Body of pancreas (tissue), 4 donors: ENCODE results near the gene IFNGR2. TPM values are rescaled to one million over a fixed set of nuclear protein-coding genes. Genes with fewer than 3 reads are reported as not detected.

Source experiments
- ATAC-seq: fragments of 150-250 bp; one replicate; pipeline ENCODE4 v1.9.1; 2016
- DNase-seq, 4 donors: peaks; one replicate each; pipeline ENCODE4 v3.0.0-alpha.2; 2019
- H3K27ac ChIP-seq, 4 donors: fragments of 200-600 bp; sonication (generic); 1 replicate in 3 of 4; 2 replicates in 1 of 4; pipeline versions ENCODE4 v1.5.1 to v1.6.1; 2016 to 2019; ENCODE audit warnings: mild to moderate bottlenecking in 1 of 4, mixed read lengths in 1 of 4, moderate library complexity in 1 of 4
- H3K27me3 ChIP-seq, 2 donors: fragments of 200-600 bp; sonication (generic); one replicate each; pipeline ENCODE4 v1.6.0; 2016; ENCODE audit warnings: mild to moderate bottlenecking in 1 of 2
- H3K36me3 ChIP-seq, 2 donors: fragments of 200-600 bp; sonication (generic); replicated peaks in 1 of 2; 2 replicates each; pipeline ENCODE4 v1.5.1; 2016; ENCODE audit warnings: low read depth in 2 of 2; ENCODE audit not compliant: insufficient read depth in 1 of 2
- H3K4me1 ChIP-seq: fragments of 200-600 bp; sonication (generic); one replicate; pipeline ENCODE4 v1.6.0; 2016
- H3K4me3 ChIP-seq, 2 donors: fragments of 200-600 bp; sonication (generic); 1 replicate in 1 of 2; 2 replicates in 1 of 2; pipeline ENCODE4 v1.5.1; 2016 to 2019
- H3K9me3 ChIP-seq, 3 donors: fragments of 200-600 bp; sonication (generic); 1 replicate in 2 of 3; 2 replicates in 1 of 3; pipeline ENCODE4 v1.5.1; 2016
- CTCF ChIP-seq, 7 experiments: fragments of 450-650 bp in 4 of 7; fragments of 200-600 bp in 3 of 7; sonication (generic) in 3 of 7; IDR thresholded peaks; one replicate each; pipeline ENCODE4 v1.5.1; 2016 to 2019; ENCODE audit warnings: antibody characterized with exemption in 7 of 7
- POLR2A ChIP-seq, 3 donors: fragments of 450-650 bp; IDR thresholded peaks; one replicate each; pipeline ENCODE4 v1.6.1; 2016; ENCODE audit warnings: antibody characterized with exemption in 3 of 3, mild to moderate bottlenecking in 2 of 3
- WGBS, 2 donors: methylation state at CpG; one replicate each; pipeline ENCODE4 v1.1.5; 2017; 5-methylcytosine and 5-hydroxymethylcytosine counted together
- intact Hi-C: fragments of 100-400 bp; cut with DNase I; formaldehyde crosslinking; loops from one replicate; pipeline ENCODE4 v1.15.1; 2023
- total RNA-seq, 2 donors: library from RNA; depleted of rRNA; stranded (reverse); fragments of >200 nt; gene quantifications; one replicate each; pipeline ENCODE4 v1.1.0, GENCODE V29; 2016

The IFNGR2 gene
- total RNA-seq: 10 to 100 TPM; 30.4 to 32.3 TPM

- no peaks in the 10 kb centered on the region for H3K9me3 ChIP-seq
- 0% methylated on average over 45 of the region's 89 CpGs; no CpG with 5 or more reads in 1 of the 2 donors for WGBS, 2 donors
- H3K27me3 ChIP-seq: no peaks in the 10 kb centered on the region
- intact Hi-C loops: no loop called here
- peak within 1 kb of the TSS; percentile 42 to 95 for H3K4me3 ChIP-seq
- peak; percentile 32 to 54 (median 38) for DNase-seq
- peak; percentile 58 for ATAC-seq
- H3K36me3 ChIP-seq: no peaks in the 10 kb centered on the region
- no peak for TF ChIP-seq CTCF (IDR thresholded peaks at IDR 0.05)
- TF ChIP-seq POLR2A (IDR thresholded peaks at IDR 0.05): no peak
- peak within 1 kb of the TSS; percentile 81 to 90 (median 88) for H3K27ac ChIP-seq
- peaks cover 21% of the 10 kb centered on the region for H3K4me1 ChIP-seq
These were observed at the start of gene IFNGR2 for GRCh38 chr21:33403128-33403785. Gene IFNGR2, plus strand, starts transcription at chr21:33403413. Its CDS starts 131 bp downstream, at chr21:33403544.

- WGBS, 2 donors: 85% methylated on average over 6 of the region's 6 CpGs
- Histone ChIP-seq H3K27me3 (no peaks in the 10 kb centered on the region), H3K27ac (no peak overlapping the region), H3K4me1 (no peaks in the 10 kb centered on the region), H3K36me3 (peaks cover 0 to 11% of the 10 kb centered on the region in 2 donors), H3K9me3 (no peaks in the 10 kb centered on the region), H3K4me3 (no peak overlapping the region)
- intact Hi-C loops: no loop called here
- TF ChIP-seq CTCF (IDR thresholded peaks at IDR 0.05): no peak
- no peak for TF ChIP-seq POLR2A (IDR thresholded peaks at IDR 0.05)
- DNase-seq (no peak), ATAC-seq (no peak)
These were observed 47.9 kb upstream of the IFNGR2 start for GRCh38 chr21:33355355-33355754.

- intact Hi-C loops: no loop called here
- ATAC-seq: no peak
- WGBS, 2 donors: 80 to 88% methylated on average over 11 of the region's 11 CpGs
- Histone ChIP-seq H3K9me3 (no peaks in the 10 kb centered on the region), H3K27ac (no peak overlapping the region), H3K4me1 (peaks cover 5% of the 10 kb centered on the region), H3K4me3 (no peak overlapping the region), H3K27me3 (no peaks in the 10 kb centered on the region), H3K36me3 (peaks cover 0 to 11% of the 10 kb centered on the region in 2 donors)
- TF ChIP-seq CTCF (IDR thresholded peaks at IDR 0.05) (no peak), POLR2A (IDR thresholded peaks at IDR 0.05) (no peak)
- DNase-seq: no peak
These were observed 47.2 kb upstream of the IFNGR2 start for GRCh38 chr21:33355996-33356395.

GRCh38 chr21:33357177-33357576, 46.0 kb upstream of the IFNGR2 start:
- Histone ChIP-seq H3K27me3 (no peaks in the 10 kb centered on the region), H3K4me3 (no peak overlapping the region), H3K36me3 (peaks cover 0 to 11% of the 10 kb centered on the region in 2 donors), H3K27ac (no peak overlapping the region), H3K4me1 (peaks cover 16% of the 10 kb centered on the region), H3K9me3 (no peaks in the 10 kb centered on the region)
- ATAC-seq (no peak), DNase-seq (no peak)
- intact Hi-C loops: no loop called here
- WGBS, 2 donors: 90 to 91% methylated on average over 8 of the region's 8 CpGs
- no peak for TF ChIP-seq CTCF (IDR thresholded peaks at IDR 0.05)
- no peak for TF ChIP-seq POLR2A (IDR thresholded peaks at IDR 0.05)

GRCh38 chr21:33359446-33359845, 43.8 kb upstream of the IFNGR2 start:
- no peak for DNase-seq
- no peak for TF ChIP-seq POLR2A (IDR thresholded peaks at IDR 0.05)
- TF ChIP-seq CTCF (IDR thresholded peaks at IDR 0.05): no peak
- intact Hi-C loops: no loop called here
- no peak for ATAC-seq
- Histone ChIP-seq H3K4me1 (peaks cover 19% of the 10 kb centered on the region), H3K4me3 (no peak overlapping the region), H3K27me3 (no peaks in the 10 kb centered on the region), H3K9me3 (no peaks in the 10 kb centered on the region), H3K27ac (no peak overlapping the region), H3K36me3 (peaks cover 0 to 11% of the 10 kb centered on the region in 2 donors)
- 81 to 82% methylated on average over 4 of the region's 4 CpGs for WGBS, 2 donors
